HG03175 (cell line): ENCODE results near the gene AHSP.
A peak's percentile ranks its signal among the peaks of the same experiment; 100 is the strongest.
"Not testable (repeated sequence)": the region's sequence is repeated elsewhere in the genome, so short reads cannot be mapped to it uniquely, and the experiment has no call there.

Experiments used
- ATAC-seq: cut with Tn5 transposase; IDR thresholded peaks from one replicate; pipeline ENCODE4 v1.9.1; 2021; ENCODE audit warnings: mild to moderate bottlenecking, moderate library complexity; ENCODE audit not compliant: unreplicated experiment

The AHSP gene

GRCh38 chr16:31499928-31500327 is 27.8 kb upstream of the AHSP start:
- ATAC-seq: no peak

GRCh38 chr16:31501226-31501965 is 26.3 kb upstream of the AHSP start:
- ATAC-seq: no peak

GRCh38 chr16:31501966-31502348 is 25.7 kb upstream of the AHSP start:
- no peak for ATAC-seq

- no peak for ATAC-seq
Observed at GRCh38 chr16:31502981-31503380, 24.7 kb upstream of the AHSP start.

- ATAC-seq: not testable (repeated sequence)
Observed at GRCh38 chr16:31503555-31503954, 24.1 kb upstream of the AHSP start.

GRCh38 chr16:31504159-31504558 is 23.5 kb upstream of the AHSP start:
- no peak for ATAC-seq

GRCh38 chr16:31505483-31505882 is 22.2 kb upstream of the AHSP start:
- peak; percentile 45 for ATAC-seq

GRCh38 chr16:31507617-31507928 is 20.1 kb upstream of the AHSP start:
- peak; percentile 2 for ATAC-seq

GRCh38 chr16:31507929-31508705 is 19.6 kb upstream of the AHSP start, which contains the start of gene RUSF1:
Gene RUSF1 (minus strand): TSS chr16:31508391. CDS start chr16:31508373, 18 bp downstream.
- peak; percentile 88 for ATAC-seq

GRCh38 chr16:31508706-31509195 is 18.9 kb upstream of the AHSP start:
- ATAC-seq: peak; percentile 4

- ATAC-seq: no peak
Observed at GRCh38 chr16:31513126-31513525, 14.6 kb upstream of the AHSP start.

GRCh38 chr16:31513884-31514283 is 13.8 kb upstream of the AHSP start:
- ATAC-seq: no peak

- ATAC-seq: no peak
Observed at GRCh38 chr16:31517800-31518402, 9.8 kb upstream of the AHSP start.

- ATAC-seq: no peak
Observed at GRCh38 chr16:31519759-31520431, 7.8 kb upstream of the AHSP start.

GRCh38 chr16:31521368-31521767 is 6.3 kb upstream of the AHSP start:
- no peak for ATAC-seq

GRCh38 chr16:31522071-31522470 is 5.6 kb upstream of the AHSP start:
- no peak for ATAC-seq

GRCh38 chr16:31523768-31524167 is 3.9 kb upstream of the AHSP start:
- not testable (repeated sequence) for ATAC-seq

- no peak for ATAC-seq
Observed at GRCh38 chr16:31525113-31525512, 2.6 kb upstream of the AHSP start.

- ATAC-seq: no peak
Observed at GRCh38 chr16:31528523-31529107, 915 bp downstream of the AHSP start.

GRCh38 chr16:31529108-31529936 is 1.6 kb downstream of the AHSP start:
- no peak for ATAC-seq
